ENCODE results near the gene TIMM9. TPM values are rescaled to one million over a fixed set of nuclear protein-coding genes. Genes with fewer than 3 reads are reported as not detected.

TIMM9 gene, protein sequence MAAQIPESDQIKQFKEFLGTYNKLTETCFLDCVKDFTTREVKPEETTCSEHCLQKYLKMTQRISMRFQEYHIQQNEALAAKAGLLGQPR
- 16.6 and 17.3 TPM in 2 replicates for total RNA-seq

DNA sequence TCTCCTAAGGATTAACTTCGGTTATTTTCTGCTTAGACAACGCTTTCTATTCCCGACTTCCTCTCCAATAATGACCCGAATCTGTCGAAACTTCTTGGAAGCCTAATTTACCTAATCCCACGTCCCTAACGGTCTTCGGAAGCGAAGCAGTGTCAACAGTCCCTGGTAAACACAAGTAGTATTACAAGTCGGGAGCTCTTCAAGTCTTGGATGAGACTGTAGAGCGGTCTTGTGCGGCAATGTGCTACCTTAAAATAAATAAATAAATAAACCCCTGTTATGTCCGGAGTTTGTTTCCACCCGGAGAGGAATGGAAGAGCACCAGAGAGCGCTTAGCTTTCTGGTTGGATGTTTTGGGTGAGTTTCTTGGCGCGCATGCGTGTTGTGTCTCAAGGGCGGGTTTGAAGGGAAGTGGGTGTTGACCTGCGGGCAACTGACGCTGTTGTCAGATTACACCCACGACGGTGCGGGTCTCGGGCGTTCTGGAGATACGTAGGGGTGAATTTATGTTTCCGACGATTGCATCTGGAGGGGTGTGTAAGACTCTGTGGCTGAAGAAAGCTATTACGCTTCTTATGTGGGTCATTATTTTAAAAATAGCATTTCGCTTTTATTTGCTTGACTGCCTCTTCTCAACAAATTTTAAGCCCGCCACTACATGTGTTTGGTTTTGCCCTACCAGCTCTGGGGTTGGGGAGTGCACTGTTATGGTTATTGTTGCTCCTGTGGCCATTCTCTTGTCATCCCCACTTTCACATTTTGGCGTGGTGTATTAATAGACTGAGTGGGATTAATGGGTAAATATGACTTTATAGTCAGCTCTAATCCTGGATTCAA lies at the start of gene TIMM9, which contains the start of gene KIAA0586:
Gene TIMM9, minus strand, starts transcription at position 251 of the 837 bp plus-strand sequence. CDS start 15,586 bp downstream, outside the sequence.
Gene KIAA0586, plus strand, starts transcription at position 439 of the 837 bp plus-strand sequence. CDS start 546 bp downstream, outside the sequence.

DNA sequence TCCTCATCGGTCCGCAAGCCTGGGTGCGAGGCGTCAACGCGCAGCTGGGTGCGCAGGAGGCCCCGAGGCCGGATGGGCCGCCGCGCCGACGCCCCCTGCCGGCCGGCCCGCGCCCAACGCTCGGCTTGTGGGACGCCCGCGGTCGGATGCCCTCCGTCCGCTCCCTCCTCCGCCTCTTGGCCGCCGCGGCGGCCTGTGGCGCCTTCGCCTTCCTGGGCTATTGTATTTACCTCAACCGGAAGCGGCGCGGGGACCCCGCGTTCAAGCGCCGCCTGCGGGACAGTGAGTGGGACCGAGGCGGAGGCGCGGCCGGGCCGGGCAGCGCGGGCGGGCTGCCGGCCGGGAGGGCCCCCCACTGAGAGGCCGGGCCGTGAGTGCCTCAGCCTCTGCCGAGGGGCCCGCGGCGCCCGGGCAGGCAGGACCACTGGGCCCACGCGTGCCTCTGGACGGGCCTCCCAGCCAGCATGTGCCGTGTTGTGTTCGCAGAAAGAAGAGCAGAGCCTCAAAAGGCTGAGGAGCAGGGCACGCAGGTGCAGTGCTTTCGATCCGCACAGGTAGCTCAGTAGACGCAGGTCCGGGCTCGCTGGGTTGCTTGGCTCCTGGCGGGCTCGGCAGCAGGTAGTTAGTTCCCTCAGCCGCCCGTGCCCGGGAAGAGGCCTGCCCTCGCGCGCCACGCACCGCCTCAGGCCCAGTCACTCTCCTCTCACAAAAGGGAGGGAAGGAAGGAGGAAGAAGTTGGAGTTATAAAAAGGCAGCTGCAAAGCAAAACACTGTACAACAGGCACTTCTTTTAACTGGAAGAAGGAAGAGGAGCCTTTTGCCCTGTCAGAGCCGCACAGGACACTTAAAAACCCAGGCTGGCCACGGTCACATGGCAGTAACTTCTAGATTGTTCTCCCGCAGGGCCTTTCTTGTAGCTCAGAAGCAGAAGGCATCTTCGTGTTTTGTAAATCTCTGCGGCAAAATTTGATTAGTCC lies 31.2 kb downstream of the TIMM9 start, which contains the start of gene TOMM20L:
Gene TOMM20L, plus strand, starts transcription at position 119 of the 977 bp plus-strand sequence. Its CDS starts 28 bp downstream, at position 147.

Other genes starting within 250 kb of the TIMM9 start
- gene ACTR10, start 227.4 kb downstream of the TIMM9 start, total RNA-seq: 38.0 and 39.3 TPM in 2 replicates
- 68.9 and 83.9 TPM in 2 replicates for gene PSMA3, start 182.7 kb downstream of the TIMM9 start, total RNA-seq
- gene ARID4A, start 129.0 kb downstream of the TIMM9 start, total RNA-seq: 7.8 and 9.5 TPM in 2 replicates
- not detected in 2 replicates for gene TOMM20L, start 31.6 kb downstream of the TIMM9 start, total RNA-seq
- gene KIAA0586, start 188 bp upstream of the TIMM9 start, total RNA-seq: 18.6 and 19.5 TPM in 2 replicates
- gene DACT1, start 210.4 kb upstream of the TIMM9 start, total RNA-seq: 28.3 and 43.4 TPM in 2 replicates